Peyer's patch (tissue), 4 donors: ENCODE measurements around the gene KRT7. TPM values are rescaled to one million over a fixed set of nuclear protein-coding genes. Genes with fewer than 3 reads are reported as not detected.

Experiments used
- DNase-seq, 3 donors: peaks; one replicate each; pipeline ENCODE4 v3.0.0-alpha.2; 2017 to 2019
- H3K27ac ChIP-seq, 4 donors: fragments of 200-600 bp; sonication (generic); one replicate each; pipeline ENCODE4 v1.5.1; 2016 to 2019
- H3K27me3 ChIP-seq, 2 donors: fragments of 200-600 bp; sonication (generic); one replicate each; pipeline ENCODE4 v1.5.1; 2019
- H3K36me3 ChIP-seq, 3 donors: fragments of 200-600 bp; sonication (generic); one replicate each; pipeline ENCODE4 v1.5.1; 2016 to 2019
- H3K4me1 ChIP-seq, 4 donors: fragments of 200-600 bp; sonication (generic); one replicate each; pipeline ENCODE4 v1.5.1; 2016 to 2019
- H3K4me3 ChIP-seq, 4 donors: fragments of 200-600 bp; sonication (generic); 1 replicate in 3 of 4; 2 replicates in 1 of 4; pipeline ENCODE4 v1.5.1; 2016 to 2019; ENCODE audit warnings: mild to moderate bottlenecking in 1 of 4
- H3K9me3 ChIP-seq, 4 donors: fragments of 200-600 bp; sonication (generic); one replicate each; pipeline ENCODE4 v1.5.1; 2016 to 2019; ENCODE audit warnings: mild to moderate bottlenecking in 1 of 4
- CTCF ChIP-seq, 6 experiments: fragments of 450-650 bp in 4 of 6; fragments of 200-600 bp in 2 of 6; sonication (generic) in 1 of 6; IDR thresholded peaks; one replicate each; pipeline ENCODE4 v1.5.1; 2017 to 2019; ENCODE audit warnings: antibody characterized with exemption in 6 of 6, mild to moderate bottlenecking in 3 of 6, moderate library complexity in 1 of 6
- POLR2A ChIP-seq, 2 donors: fragments of 450-650 bp; IDR thresholded peaks; one replicate each; pipeline ENCODE4 v1.5.1; 2017; ENCODE audit warnings: antibody characterized with exemption in 2 of 2, mild to moderate bottlenecking in 2 of 2, moderate library complexity in 2 of 2
- total RNA-seq, 4 donors: library from RNA; depleted of rRNA; stranded (reverse); fragments of >200 nt; gene quantifications; one replicate each; pipeline ENCODE4 v1.1.0, GENCODE V29; 2016

Gene KRT7
- total RNA-seq, 4 donors from 2014 or later = 0.67 to 1.2 TPM; not detected in 2

DNA sequence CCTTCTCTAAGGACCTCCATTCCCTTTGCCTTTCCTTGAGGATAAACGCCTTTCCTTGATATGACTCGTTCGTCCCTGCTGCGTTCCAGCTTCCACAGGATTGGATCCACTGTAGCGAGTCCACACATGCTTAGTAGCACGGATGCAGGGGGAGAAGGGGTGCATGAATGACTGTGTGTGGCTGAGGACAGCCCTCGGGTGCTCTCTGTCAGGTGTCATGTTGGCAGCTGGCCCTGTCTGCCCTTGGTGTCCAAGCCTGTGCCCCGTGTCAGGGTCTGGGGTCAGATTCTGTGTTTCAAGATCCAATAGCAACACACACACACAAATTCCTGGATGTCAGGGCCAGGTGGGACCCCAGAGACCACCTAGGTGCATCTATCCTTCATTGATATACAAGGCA lies 23.7 kb upstream of the KRT7 start:
- H3K9me3 ChIP-seq = no peaks in the 10 kb centered on the region
- no peak overlapping the region for H3K4me3 ChIP-seq
- no peak overlapping the region for H3K27ac ChIP-seq
- no peaks in the 10 kb centered on the region for H3K36me3 ChIP-seq
- H3K4me1 ChIP-seq = peaks cover 0 to 28% (median 0%) of the 10 kb centered on the region in 4 donors
- no peaks in the 10 kb centered on the region for H3K27me3 ChIP-seq
- TF ChIP-seq CTCF (IDR thresholded peaks at IDR 0.05) = no peak
- TF ChIP-seq POLR2A (IDR thresholded peaks at IDR 0.05) = no peak
- peak in 1 of 3 donors; percentile 28 for DNase-seq

DNA sequence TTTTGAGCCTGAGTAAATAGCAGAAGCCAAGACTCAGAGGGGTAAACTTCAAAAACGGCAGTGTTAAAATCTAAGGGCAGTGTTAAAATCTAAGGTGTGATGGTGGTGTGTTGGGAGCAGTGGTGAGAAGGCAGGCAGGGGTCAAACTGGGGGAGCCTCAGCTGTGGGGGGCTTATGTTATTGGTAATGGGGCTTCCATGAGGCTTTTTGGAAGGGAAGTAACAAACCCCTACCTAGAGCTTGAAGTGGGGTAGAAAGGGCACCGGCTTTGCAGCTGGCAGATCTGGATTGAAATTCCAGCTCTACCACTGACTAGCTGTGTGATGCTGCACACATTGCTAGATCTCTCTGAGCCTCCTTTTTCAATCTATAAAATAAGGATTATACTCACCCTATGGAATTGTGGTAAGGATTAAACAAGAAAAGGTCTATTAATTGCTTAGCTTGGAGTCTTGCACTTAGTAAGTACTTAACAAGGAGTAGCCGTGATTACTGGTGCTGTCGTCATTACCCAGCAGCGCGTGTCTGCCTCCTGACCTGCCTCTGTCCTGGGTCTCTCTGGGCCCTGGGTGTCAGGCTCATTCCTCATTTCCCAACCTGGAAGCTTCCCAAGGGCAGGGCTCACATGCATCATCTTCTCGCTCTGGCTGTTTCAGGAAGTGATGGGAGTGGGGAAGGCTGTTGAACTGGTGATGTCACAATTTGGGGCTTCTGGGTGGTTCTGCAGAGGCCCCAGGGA lies 22.7 kb upstream of the KRT7 start:
- H3K9me3 ChIP-seq = no peaks in the 10 kb centered on the region
- H3K4me1 ChIP-seq = peaks cover 0 to 28% (median 0%) of the 10 kb centered on the region in 4 donors
- TF ChIP-seq CTCF (IDR thresholded peaks at IDR 0.05) = no peak
- no peak for TF ChIP-seq POLR2A (IDR thresholded peaks at IDR 0.05)
- no peak overlapping the region for H3K27ac ChIP-seq
- H3K4me3 ChIP-seq = no peak overlapping the region
- no peaks in the 10 kb centered on the region for H3K27me3 ChIP-seq
- peak in 1 of 3 donors; percentile 52 for DNase-seq
- no peaks in the 10 kb centered on the region for H3K36me3 ChIP-seq

- no peak overlapping the region for H3K27ac ChIP-seq
- no peaks in the 10 kb centered on the region for H3K9me3 ChIP-seq
- DNase-seq = no peak
- no peaks in the 10 kb centered on the region for H3K36me3 ChIP-seq
- no peak for TF ChIP-seq CTCF (IDR thresholded peaks at IDR 0.05)
- no peak for TF ChIP-seq POLR2A (IDR thresholded peaks at IDR 0.05)
- H3K4me1 ChIP-seq = peaks cover 0 to 23% (median 0%) of the 10 kb centered on the region in 4 donors
- no peak overlapping the region for H3K4me3 ChIP-seq
- H3K27me3 ChIP-seq = no peaks in the 10 kb centered on the region
Measured at GRCh38 chr12:52210925-52211650, 22.0 kb upstream of the KRT7 start.

GRCh38 chr12:52211716-52212585 lies 21.1 kb upstream of the KRT7 start:
- H3K9me3 ChIP-seq = no peaks in the 10 kb centered on the region
- peak in 1 of 3 donors; percentile 45 for DNase-seq
- peaks cover 0 to 24% (median 0%) of the 10 kb centered on the region in 4 donors for H3K4me1 ChIP-seq
- H3K4me3 ChIP-seq = no peak overlapping the region
- no peaks in the 10 kb centered on the region for H3K36me3 ChIP-seq
- TF ChIP-seq CTCF (IDR thresholded peaks at IDR 0.05) = no peak
- no peak for TF ChIP-seq POLR2A (IDR thresholded peaks at IDR 0.05)
- H3K27ac ChIP-seq = no peak overlapping the region
- H3K27me3 ChIP-seq = no peaks in the 10 kb centered on the region
